Measurements from ENCODE around the gene BBC3.

DNA sequence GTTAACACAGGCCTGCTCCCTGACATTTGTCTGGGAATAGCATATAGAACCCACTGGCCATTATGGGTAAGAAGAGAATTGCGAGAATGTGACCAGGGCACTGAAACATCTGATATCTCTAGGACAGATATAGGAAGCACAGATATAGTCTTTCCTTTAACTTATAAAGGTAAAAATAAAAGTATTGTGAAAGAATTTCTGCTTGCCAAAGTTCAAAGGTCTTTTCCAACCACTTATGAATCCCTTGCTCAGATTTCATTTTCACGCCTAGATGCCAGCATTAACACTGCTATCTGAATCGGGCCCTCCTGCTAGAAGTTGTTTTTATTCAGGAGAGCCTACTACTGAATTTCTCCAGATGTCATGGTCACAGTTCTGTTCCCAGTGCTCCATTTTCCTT, 27.7 kb downstream of the BBC3 start:
- no peak for TF ChIP-seq POLR2A (IDR thresholded peaks at IDR 0.05)
- TF ChIP-seq, protein P1, sequence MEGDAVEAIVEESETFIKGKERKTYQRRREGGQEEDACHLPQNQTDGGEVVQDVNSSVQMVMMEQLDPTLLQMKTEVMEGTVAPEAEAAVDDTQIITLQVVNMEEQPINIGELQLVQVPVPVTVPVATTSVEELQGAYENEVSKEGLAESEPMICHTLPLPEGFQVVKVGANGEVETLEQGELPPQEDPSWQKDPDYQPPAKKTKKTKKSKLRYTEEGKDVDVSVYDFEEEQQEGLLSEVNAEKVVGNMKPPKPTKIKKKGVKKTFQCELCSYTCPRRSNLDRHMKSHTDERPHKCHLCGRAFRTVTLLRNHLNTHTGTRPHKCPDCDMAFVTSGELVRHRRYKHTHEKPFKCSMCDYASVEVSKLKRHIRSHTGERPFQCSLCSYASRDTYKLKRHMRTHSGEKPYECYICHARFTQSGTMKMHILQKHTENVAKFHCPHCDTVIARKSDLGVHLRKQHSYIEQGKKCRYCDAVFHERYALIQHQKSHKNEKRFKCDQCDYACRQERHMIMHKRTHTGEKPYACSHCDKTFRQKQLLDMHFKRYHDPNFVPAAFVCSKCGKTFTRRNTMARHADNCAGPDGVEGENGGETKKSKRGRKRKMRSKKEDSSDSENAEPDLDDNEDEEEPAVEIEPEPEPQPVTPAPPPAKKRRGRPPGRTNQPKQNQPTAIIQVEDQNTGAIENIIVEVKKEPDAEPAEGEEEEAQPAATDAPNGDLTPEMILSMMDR (IDR thresholded peaks at IDR 0.05), result no peak

All from Peyer's patch (tissue), 4 donors.